Liver (tissue), 9 donors: ENCODE data around the gene MMP28. TPM values are rescaled to one million over a fixed set of nuclear protein-coding genes. Genes with fewer than 3 reads are reported as not detected.

Experiments
- DNase-seq: peaks from one replicate; pipeline ENCODE4 v3.0.0-alpha.2; 2017; ENCODE audit warnings: low spot score
- H3K27ac ChIP-seq, 2 donors: one replicate each; pipeline ENCODE4 v1.7.0; 2013; ENCODE audit warnings: inconsistent platforms in 2 of 2, low read length in 2 of 2, control low read depth in 1 of 2, low read depth in 1 of 2, mild to moderate bottlenecking in 1 of 2
- H3K27me3 ChIP-seq, 4 donors: one replicate each; pipeline versions ENCODE4 v1.6.1 to v1.7.0; 2013; ENCODE audit warnings: low read length in 3 of 4, inconsistent platforms in 1 of 4, mild to moderate bottlenecking in 1 of 4, moderate library complexity in 1 of 4; ENCODE audit not compliant: control insufficient read depth in 4 of 4, insufficient read depth in 4 of 4
- H3K36me3 ChIP-seq, 4 donors: one replicate each; pipeline versions ENCODE4 v1.6.1 to v1.7.0; 2013; ENCODE audit warnings: low read length in 3 of 4, mild to moderate bottlenecking in 3 of 4, low read depth in 1 of 4, moderate library complexity in 1 of 4; ENCODE audit not compliant: control insufficient read depth in 4 of 4, insufficient read depth in 3 of 4
- H3K4me1 ChIP-seq, 4 donors: one replicate each; pipeline versions ENCODE4 v1.6.1 to v1.7.0; 2013; ENCODE audit warnings: low read length in 3 of 4, mild to moderate bottlenecking in 3 of 4, moderate library complexity in 1 of 4; ENCODE audit not compliant: control insufficient read depth in 4 of 4, insufficient read depth in 4 of 4
- H3K4me3 ChIP-seq, 3 donors: one replicate each; pipeline versions ENCODE4 v1.6.1 to v1.7.0; 2013; ENCODE audit warnings: low read length in 3 of 3, control low read depth in 1 of 3, low read depth in 1 of 3, mild to moderate bottlenecking in 1 of 3
- H3K9ac ChIP-seq, 2 donors: one replicate each; pipeline ENCODE4 v1.7.0; 2013; ENCODE audit warnings: low read length in 2 of 2, mild to moderate bottlenecking in 2 of 2, moderate library complexity in 2 of 2, control low read depth in 1 of 2, low read depth in 1 of 2
- H3K9me3 ChIP-seq, 4 donors: one replicate each; pipeline versions ENCODE4 v1.6.1 to v1.7.0; 2013; ENCODE audit warnings: low read length in 3 of 4; ENCODE audit not compliant: control insufficient read depth in 4 of 4
- EGR1 ChIP-seq, 2 donors: IDR thresholded peaks; 2 replicates each; pipeline ENCODE4 v1.6.1; 2016 to 2018; ENCODE audit warnings: antibody characterized with exemption in 2 of 2, low read depth in 2 of 2
- FOXA2 ChIP-seq: IDR thresholded peaks from 2 replicates; pipeline ENCODE4 v1.6.1; 2016; ENCODE audit warnings: antibody characterized with exemption
- GABPA ChIP-seq, 2 donors: IDR thresholded peaks in 1 of 2; conservative IDR thresholded peaks in 1 of 2; 2 replicates each; pipeline ENCODE4 v1.6.1; 2016; ENCODE audit warnings: antibody characterized with exemption in 2 of 2, mild to moderate bottlenecking in 1 of 2, moderate library complexity in 1 of 2
- HNF4A ChIP-seq, 2 donors: conservative IDR thresholded peaks; 2 replicates each; pipeline ENCODE4 v1.6.1; 2016; ENCODE audit warnings: antibody characterized with exemption in 2 of 2, mild to moderate bottlenecking in 2 of 2
- HNF4G ChIP-seq: IDR thresholded peaks from 2 replicates; pipeline ENCODE4 v1.6.1; 2016; ENCODE audit warnings: antibody characterized with exemption
- JUND ChIP-seq, 2 donors: IDR thresholded peaks; 2 replicates each; pipeline ENCODE4 v1.6.1; 2016; ENCODE audit warnings: antibody characterized with exemption in 2 of 2
- RAD21 ChIP-seq, 2 donors: IDR thresholded peaks; 2 replicates each; pipeline ENCODE4 v1.6.1; 2016; ENCODE audit warnings: antibody characterized with exemption in 2 of 2, mild to moderate bottlenecking in 2 of 2
- RXRA ChIP-seq, 2 donors: IDR thresholded peaks; 2 replicates each; pipeline ENCODE4 v1.6.1; 2017 to 2018; ENCODE audit warnings: antibody characterized with exemption in 2 of 2, mild to moderate bottlenecking in 1 of 2
- SP1 ChIP-seq: IDR thresholded peaks from 2 replicates; pipeline ENCODE4 v1.6.1; 2018; ENCODE audit warnings: antibody characterized with exemption, mild to moderate bottlenecking
- TAF1 ChIP-seq: conservative IDR thresholded peaks from 2 replicates; pipeline ENCODE4 v1.6.1; 2016; ENCODE audit warnings: antibody characterized with exemption, mild to moderate bottlenecking
- YY1 ChIP-seq: IDR thresholded peaks from 2 replicates; pipeline ENCODE4 v1.6.1; 2016; ENCODE audit warnings: antibody characterized with exemption, mild to moderate bottlenecking
- WGBS: extraction: QIAGEN DNeasy Blood & Tissue Kit; methylation state at CpG from one replicate; pipeline ENCODE4 v1.1.7; 2013; 5-methylcytosine and 5-hydroxymethylcytosine counted together
- polyA plus RNA-seq, 2 donors: library from polyadenylated mRNA; stranded (reverse) in 1 of 2; unstranded in 1 of 2; fragments of 200-250 nt in 1 of 2; fragments of >200 nt in 1 of 2; fragmentation: Nextera tagmentation in 1 of 2; extraction: Ambion mirVana in 1 of 2; gene quantifications; one replicate each; pipeline versions ENCODE4 v1.2.1 to v1.2.3, GENCODE V29; 2013 to 2015
- total RNA-seq, 2 donors: library from RNA; depleted of rRNA; stranded (reverse); fragments of >200 nt; gene quantifications; one replicate each; pipeline ENCODE4 v1.2.3, GENCODE V29; 2014
- TF ChIP-seq, protein P1 (sequence below): fragments of 150-350 bp; IDR thresholded peaks from 2 replicates; pipeline ENCODE4 v1.5.1; 2017; ENCODE audit warnings: improper control_type of control experiment, low read depth, low read length; ENCODE audit not compliant: missing input control
- TF ChIP-seq, protein P2 (sequence below): IDR thresholded peaks from 2 replicates; pipeline ENCODE4 v1.6.1; 2016; ENCODE audit warnings: antibody characterized with exemption
- TF ChIP-seq, protein P3 (sequence below): IDR thresholded peaks from 2 replicates; pipeline ENCODE4 v1.6.1; 2016; ENCODE audit warnings: antibody characterized with exemption, mild to moderate bottlenecking
- TF ChIP-seq, protein P4 (sequence below): IDR thresholded peaks from 2 replicates; pipeline ENCODE4 v1.6.1; 2016; ENCODE audit warnings: antibody characterized with exemption
- donor health status: healthy.
- donor health status: healthy.
- donor health status: healthy.
- donor health status: healthy.
- donor health status: healthy.

Gene MMP28
- total and polyA plus RNA-seq, 4 donors, result 0.14 to 0.75 (median 0.44) TPM

DNA sequence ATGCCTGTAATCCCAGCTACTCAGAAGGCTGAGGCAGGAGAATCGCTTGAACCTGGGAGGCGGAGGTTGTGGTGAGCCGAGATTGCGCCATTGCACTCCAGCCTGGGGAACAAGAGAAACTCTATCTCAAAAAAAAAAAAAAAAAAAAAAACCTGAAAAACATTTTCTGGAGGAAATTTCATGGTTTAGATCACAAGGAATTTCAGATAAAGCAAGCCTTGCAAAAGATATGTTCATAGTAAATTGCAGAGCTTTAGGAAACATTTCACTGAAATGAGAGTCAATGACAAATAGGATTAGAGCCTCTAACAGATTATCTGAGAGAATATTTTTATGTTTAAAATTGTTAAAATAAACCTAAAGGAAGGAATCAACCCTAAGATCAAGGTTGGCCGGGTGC, 17.0 kb upstream of the MMP28 start:
- Histone ChIP-seq H3K4me3 (no peak overlapping the region), H3K9ac (no peak overlapping the region), H3K9me3 (no peaks in the 10 kb centered on the region), H3K27ac (no peak overlapping the region), H3K27me3 (no peaks in the 10 kb centered on the region), H3K4me1 (peaks cover 3 to 27% (median 21%) of the 10 kb centered on the region in 4 donors), H3K36me3 (no peaks in the 10 kb centered on the region)
- TF ChIP-seq EGR1 (IDR thresholded peaks at IDR 0.05; ENCODE audit: low read depth in 2 of 2) (no peak), RAD21 (IDR thresholded peaks at IDR 0.05) (no peak)
- TF ChIP-seq, protein P1, sequence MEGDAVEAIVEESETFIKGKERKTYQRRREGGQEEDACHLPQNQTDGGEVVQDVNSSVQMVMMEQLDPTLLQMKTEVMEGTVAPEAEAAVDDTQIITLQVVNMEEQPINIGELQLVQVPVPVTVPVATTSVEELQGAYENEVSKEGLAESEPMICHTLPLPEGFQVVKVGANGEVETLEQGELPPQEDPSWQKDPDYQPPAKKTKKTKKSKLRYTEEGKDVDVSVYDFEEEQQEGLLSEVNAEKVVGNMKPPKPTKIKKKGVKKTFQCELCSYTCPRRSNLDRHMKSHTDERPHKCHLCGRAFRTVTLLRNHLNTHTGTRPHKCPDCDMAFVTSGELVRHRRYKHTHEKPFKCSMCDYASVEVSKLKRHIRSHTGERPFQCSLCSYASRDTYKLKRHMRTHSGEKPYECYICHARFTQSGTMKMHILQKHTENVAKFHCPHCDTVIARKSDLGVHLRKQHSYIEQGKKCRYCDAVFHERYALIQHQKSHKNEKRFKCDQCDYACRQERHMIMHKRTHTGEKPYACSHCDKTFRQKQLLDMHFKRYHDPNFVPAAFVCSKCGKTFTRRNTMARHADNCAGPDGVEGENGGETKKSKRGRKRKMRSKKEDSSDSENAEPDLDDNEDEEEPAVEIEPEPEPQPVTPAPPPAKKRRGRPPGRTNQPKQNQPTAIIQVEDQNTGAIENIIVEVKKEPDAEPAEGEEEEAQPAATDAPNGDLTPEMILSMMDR, result no peak
- 89% methylated on average over 5 of the region's 5 CpGs for WGBS
- no peak for DNase-seq

DNA sequence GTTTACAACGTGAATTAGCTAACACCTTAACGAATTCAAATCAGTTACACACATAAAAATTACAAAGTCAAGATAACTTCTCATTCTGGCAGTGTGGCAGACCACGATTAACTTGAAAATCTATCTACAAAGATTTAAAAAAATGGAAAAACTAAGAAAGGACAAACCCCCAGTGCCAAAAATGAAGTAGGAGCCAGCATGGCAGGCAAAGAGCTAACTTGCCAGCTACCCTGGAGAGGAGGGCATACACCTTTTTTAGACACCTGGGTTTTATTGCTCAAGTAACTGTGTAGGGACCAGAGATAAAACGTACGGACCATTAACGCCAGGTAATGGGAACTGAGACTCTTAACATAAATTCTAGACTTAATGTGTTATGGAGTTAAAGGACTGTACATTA, 16.3 kb upstream of the MMP28 start:
- H3K9me3 ChIP-seq, result no peaks in the 10 kb centered on the region
- H3K27ac ChIP-seq, result no peak overlapping the region
- no peaks in the 10 kb centered on the region for H3K36me3 ChIP-seq
- H3K4me3 ChIP-seq, result no peak overlapping the region
- 90% methylated on average over 6 of the region's 6 CpGs for WGBS
- peaks cover 3 to 21% (median 15%) of the 10 kb centered on the region in 4 donors for H3K4me1 ChIP-seq
- H3K9ac ChIP-seq, result no peak overlapping the region
- no peaks in the 10 kb centered on the region for H3K27me3 ChIP-seq
- TF ChIP-seq JUND (IDR thresholded peaks at IDR 0.05) (no peak), TAF1 (no peak), HNF4A (conservative IDR thresholded peaks at IDR 0.05) (no peak), GABPA (IDR thresholded peaks at IDR 0.05 in 1 of 2, conservative IDR thresholded peaks at IDR 0.05 in 1 of 2) (no peak), HNF4G (no peak), FOXA2 (no peak), RXRA (IDR thresholded peaks at IDR 0.05) (no peak), SP1 (no peak), YY1 (no peak), RAD21 (IDR thresholded peaks at IDR 0.05) (no peak), EGR1 (IDR thresholded peaks at IDR 0.05; ENCODE audit: low read depth in 2 of 2) (no peak)
- TF ChIP-seq, protein P2, sequence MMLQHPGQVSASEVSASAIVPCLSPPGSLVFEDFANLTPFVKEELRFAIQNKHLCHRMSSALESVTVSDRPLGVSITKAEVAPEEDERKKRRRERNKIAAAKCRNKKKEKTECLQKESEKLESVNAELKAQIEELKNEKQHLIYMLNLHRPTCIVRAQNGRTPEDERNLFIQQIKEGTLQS, result no peak
- TF ChIP-seq, protein P3, sequence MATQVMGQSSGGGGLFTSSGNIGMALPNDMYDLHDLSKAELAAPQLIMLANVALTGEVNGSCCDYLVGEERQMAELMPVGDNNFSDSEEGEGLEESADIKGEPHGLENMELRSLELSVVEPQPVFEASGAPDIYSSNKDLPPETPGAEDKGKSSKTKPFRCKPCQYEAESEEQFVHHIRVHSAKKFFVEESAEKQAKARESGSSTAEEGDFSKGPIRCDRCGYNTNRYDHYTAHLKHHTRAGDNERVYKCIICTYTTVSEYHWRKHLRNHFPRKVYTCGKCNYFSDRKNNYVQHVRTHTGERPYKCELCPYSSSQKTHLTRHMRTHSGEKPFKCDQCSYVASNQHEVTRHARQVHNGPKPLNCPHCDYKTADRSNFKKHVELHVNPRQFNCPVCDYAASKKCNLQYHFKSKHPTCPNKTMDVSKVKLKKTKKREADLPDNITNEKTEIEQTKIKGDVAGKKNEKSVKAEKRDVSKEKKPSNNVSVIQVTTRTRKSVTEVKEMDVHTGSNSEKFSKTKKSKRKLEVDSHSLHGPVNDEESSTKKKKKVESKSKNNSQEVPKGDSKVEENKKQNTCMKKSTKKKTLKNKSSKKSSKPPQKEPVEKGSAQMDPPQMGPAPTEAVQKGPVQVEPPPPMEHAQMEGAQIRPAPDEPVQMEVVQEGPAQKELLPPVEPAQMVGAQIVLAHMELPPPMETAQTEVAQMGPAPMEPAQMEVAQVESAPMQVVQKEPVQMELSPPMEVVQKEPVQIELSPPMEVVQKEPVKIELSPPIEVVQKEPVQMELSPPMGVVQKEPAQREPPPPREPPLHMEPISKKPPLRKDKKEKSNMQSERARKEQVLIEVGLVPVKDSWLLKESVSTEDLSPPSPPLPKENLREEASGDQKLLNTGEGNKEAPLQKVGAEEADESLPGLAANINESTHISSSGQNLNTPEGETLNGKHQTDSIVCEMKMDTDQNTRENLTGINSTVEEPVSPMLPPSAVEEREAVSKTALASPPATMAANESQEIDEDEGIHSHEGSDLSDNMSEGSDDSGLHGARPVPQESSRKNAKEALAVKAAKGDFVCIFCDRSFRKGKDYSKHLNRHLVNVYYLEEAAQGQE, result no peak
- TF ChIP-seq, protein P1, result no peak
- TF ChIP-seq, protein P4, sequence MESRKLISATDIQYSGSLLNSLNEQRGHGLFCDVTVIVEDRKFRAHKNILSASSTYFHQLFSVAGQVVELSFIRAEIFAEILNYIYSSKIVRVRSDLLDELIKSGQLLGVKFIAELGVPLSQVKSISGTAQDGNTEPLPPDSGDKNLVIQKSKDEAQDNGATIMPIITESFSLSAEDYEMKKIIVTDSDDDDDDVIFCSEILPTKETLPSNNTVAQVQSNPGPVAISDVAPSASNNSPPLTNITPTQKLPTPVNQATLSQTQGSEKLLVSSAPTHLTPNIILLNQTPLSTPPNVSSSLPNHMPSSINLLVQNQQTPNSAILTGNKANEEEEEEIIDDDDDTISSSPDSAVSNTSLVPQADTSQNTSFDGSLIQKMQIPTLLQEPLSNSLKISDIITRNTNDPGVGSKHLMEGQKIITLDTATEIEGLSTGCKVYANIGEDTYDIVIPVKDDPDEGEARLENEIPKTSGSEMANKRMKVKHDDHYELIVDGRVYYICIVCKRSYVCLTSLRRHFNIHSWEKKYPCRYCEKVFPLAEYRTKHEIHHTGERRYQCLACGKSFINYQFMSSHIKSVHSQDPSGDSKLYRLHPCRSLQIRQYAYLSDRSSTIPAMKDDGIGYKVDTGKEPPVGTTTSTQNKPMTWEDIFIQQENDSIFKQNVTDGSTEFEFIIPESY, result no peak
- DNase-seq, result no peak
